ENCODE data around the gene ITPRIPL1.

- TF ChIP-seq CTCF (IDR thresholded peaks at IDR 0.05), result no peak
- no peak for TF ChIP-seq EZH2 (IDR thresholded peaks at IDR 0.05)
Observed at GRCh38 chr2:96306370-96306769, 18.7 kb upstream of the ITPRIPL1 start.
